Measurements from ENCODE around the gene SDHAF1.

DNA sequence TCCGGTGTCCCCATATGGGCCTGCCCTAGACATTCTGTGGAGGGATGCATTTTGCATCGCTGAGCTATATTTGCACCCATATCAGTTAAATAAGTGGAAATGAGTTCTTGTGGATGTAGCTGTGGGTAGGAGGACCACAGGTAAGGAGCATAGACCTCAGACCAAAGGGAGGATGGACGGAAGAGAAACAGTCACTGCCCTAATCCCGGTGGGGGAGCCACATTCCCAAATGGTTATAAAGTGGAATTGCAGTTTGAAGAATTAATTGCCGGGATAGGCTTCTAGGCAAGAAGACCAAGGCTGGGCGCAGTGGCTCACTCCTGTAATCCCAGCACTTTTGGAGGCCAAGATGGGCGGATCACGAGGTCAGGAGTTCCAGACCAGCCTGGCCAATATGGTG is 1.8 kb downstream of the SDHAF1 start:
- TF ChIP-seq SPI1 (IDR thresholded peaks at IDR 0.05; ENCODE audit: borderline replicate concordance, low read depth), result no peak
- TF ChIP-seq, protein P1, sequence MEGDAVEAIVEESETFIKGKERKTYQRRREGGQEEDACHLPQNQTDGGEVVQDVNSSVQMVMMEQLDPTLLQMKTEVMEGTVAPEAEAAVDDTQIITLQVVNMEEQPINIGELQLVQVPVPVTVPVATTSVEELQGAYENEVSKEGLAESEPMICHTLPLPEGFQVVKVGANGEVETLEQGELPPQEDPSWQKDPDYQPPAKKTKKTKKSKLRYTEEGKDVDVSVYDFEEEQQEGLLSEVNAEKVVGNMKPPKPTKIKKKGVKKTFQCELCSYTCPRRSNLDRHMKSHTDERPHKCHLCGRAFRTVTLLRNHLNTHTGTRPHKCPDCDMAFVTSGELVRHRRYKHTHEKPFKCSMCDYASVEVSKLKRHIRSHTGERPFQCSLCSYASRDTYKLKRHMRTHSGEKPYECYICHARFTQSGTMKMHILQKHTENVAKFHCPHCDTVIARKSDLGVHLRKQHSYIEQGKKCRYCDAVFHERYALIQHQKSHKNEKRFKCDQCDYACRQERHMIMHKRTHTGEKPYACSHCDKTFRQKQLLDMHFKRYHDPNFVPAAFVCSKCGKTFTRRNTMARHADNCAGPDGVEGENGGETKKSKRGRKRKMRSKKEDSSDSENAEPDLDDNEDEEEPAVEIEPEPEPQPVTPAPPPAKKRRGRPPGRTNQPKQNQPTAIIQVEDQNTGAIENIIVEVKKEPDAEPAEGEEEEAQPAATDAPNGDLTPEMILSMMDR (IDR thresholded peaks at IDR 0.05; ENCODE audit: insufficient read depth, low read length), result no peak
- TF ChIP-seq, protein P2, sequence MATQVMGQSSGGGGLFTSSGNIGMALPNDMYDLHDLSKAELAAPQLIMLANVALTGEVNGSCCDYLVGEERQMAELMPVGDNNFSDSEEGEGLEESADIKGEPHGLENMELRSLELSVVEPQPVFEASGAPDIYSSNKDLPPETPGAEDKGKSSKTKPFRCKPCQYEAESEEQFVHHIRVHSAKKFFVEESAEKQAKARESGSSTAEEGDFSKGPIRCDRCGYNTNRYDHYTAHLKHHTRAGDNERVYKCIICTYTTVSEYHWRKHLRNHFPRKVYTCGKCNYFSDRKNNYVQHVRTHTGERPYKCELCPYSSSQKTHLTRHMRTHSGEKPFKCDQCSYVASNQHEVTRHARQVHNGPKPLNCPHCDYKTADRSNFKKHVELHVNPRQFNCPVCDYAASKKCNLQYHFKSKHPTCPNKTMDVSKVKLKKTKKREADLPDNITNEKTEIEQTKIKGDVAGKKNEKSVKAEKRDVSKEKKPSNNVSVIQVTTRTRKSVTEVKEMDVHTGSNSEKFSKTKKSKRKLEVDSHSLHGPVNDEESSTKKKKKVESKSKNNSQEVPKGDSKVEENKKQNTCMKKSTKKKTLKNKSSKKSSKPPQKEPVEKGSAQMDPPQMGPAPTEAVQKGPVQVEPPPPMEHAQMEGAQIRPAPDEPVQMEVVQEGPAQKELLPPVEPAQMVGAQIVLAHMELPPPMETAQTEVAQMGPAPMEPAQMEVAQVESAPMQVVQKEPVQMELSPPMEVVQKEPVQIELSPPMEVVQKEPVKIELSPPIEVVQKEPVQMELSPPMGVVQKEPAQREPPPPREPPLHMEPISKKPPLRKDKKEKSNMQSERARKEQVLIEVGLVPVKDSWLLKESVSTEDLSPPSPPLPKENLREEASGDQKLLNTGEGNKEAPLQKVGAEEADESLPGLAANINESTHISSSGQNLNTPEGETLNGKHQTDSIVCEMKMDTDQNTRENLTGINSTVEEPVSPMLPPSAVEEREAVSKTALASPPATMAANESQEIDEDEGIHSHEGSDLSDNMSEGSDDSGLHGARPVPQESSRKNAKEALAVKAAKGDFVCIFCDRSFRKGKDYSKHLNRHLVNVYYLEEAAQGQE (IDR thresholded peaks at IDR 0.05; ENCODE audit: insufficient replicate concordance, low read depth), result no peak
- TF ChIP-seq POLR2AphosphoS5 (IDR thresholded peaks at IDR 0.05; ENCODE audit: low read depth), result no peak

Data from HL-60 (cell line).